IMR-90 (cell line): ENCODE measurements around the gene TMEM204. TPM values are rescaled to one million over a fixed set of nuclear protein-coding genes. Genes with fewer than 3 reads are reported as not detected.

Experiments
- ATAC-seq: fragments of 200-7000 bp; cut with Tn5 transposase; 2 replicates; pipeline ENCODE4 v1.9.1; 2020; ENCODE audit warnings: low read depth, mild to moderate bottlenecking, moderate library complexity
- BruUV-seq: library from RNA; stranded (reverse); fragments of 400-500 nt; replicated peaks from 2 replicates; lab custom pipeline; 2021; lab: Mats Ljungman, UMichigan
- CTCF ChIA-PET: fragments of 300-600 bp; formaldehyde crosslinking; extraction: SDS; loops from one replicate; lab custom pipeline; 2021; ENCODE audit warnings: antibody characterized with exemption; lab: Yijun Ruan, JAX
- POLR2A ChIA-PET: fragments of 300-600 bp; sonication (Branson Sonifier 250); formaldehyde crosslinking; loops from one replicate; lab custom pipeline; 2022; ENCODE audit warnings: antibody characterized with exemption; ENCODE audit not compliant: unreplicated experiment; lab: Charles Lee
- DNase-seq: peaks from one replicate; pipeline ENCODE4 v3.0.0; 2013
- H2AFZ ChIP-seq: replicated peaks from 2 replicates; pipeline ENCODE3; 2013; ENCODE audit warnings: low read length, mild to moderate bottlenecking; ENCODE audit not compliant: poor library complexity
- H2AK5ac ChIP-seq: 2 replicates; pipeline ENCODE4 v1.6.1; 2013; ENCODE audit warnings: low read depth, low read length, inconsistent platforms
- H2AK9ac ChIP-seq: replicated peaks from 2 replicates; pipeline ENCODE3; 2013; ENCODE audit warnings: mild to moderate bottlenecking, low read depth, low read length, moderate library complexity; ENCODE audit not compliant: poor library complexity
- H2BK120ac ChIP-seq: 2 replicates; pipeline ENCODE4 v1.6.1; 2013; ENCODE audit warnings: low read depth, low read length, inconsistent platforms
- H2BK15ac ChIP-seq: 3 replicates; pipeline ENCODE4 v1.6.1; 2013; ENCODE audit warnings: low read depth, low read length, inconsistent platforms
- H2BK20ac ChIP-seq: 2 replicates; pipeline ENCODE4 v1.6.1; 2013; ENCODE audit warnings: low read depth, mild to moderate bottlenecking, inconsistent platforms, low read length, moderate library complexity
- H2BK5ac ChIP-seq: 2 replicates; pipeline ENCODE4 v1.6.1; 2013; ENCODE audit warnings: mild to moderate bottlenecking, low read depth, low read length, inconsistent platforms; ENCODE audit not compliant: poor library complexity, severe bottlenecking
- H3K14ac ChIP-seq: replicated peaks from 2 replicates; pipeline ENCODE4 v1.6.1; 2013; ENCODE audit warnings: low read depth, low read length, inconsistent platforms
- H3K18ac ChIP-seq: 2 replicates; pipeline ENCODE4 v1.6.1; 2013; ENCODE audit warnings: low read depth, low read length, control low read depth
- H3K23ac ChIP-seq: 2 replicates; pipeline ENCODE4 v1.6.1; 2013; ENCODE audit warnings: low read depth, low read length, inconsistent platforms
- H3K27ac ChIP-seq: 2 replicates; pipeline ENCODE4 v1.5.1; 2013; ENCODE audit warnings: mild to moderate bottlenecking, control low read depth, low read length; ENCODE audit not compliant: insufficient read depth
- H3K27me3 ChIP-seq: 2 replicates; pipeline ENCODE4 v1.6.1; 2013; ENCODE audit warnings: low read length; ENCODE audit not compliant: control insufficient read depth, insufficient read depth
- H3K36me3 ChIP-seq: 2 replicates; pipeline ENCODE4 v1.6.1; 2013; ENCODE audit warnings: low read length, mixed read lengths; ENCODE audit not compliant: control insufficient read depth, insufficient read depth
- H3K4ac ChIP-seq: 2 replicates; pipeline ENCODE4 v1.6.1; 2013; ENCODE audit warnings: low read depth, low read length, inconsistent platforms
- H3K4me1 ChIP-seq: 2 replicates; pipeline ENCODE4 v1.6.1; 2013; ENCODE audit warnings: low read length, mixed read lengths; ENCODE audit not compliant: control insufficient read depth, insufficient read depth
- H3K4me2 ChIP-seq: 2 replicates; pipeline ENCODE4 v1.6.1; 2013; ENCODE audit warnings: low read depth, mild to moderate bottlenecking, control low read depth, low read length, moderate library complexity
- H3K4me3 ChIP-seq: 2 replicates; pipeline ENCODE4 v1.5.1; 2013; ENCODE audit warnings: low read depth, mild to moderate bottlenecking, control low read depth, low read length, moderate library complexity; ENCODE audit not compliant: insufficient read depth
- H3K56ac ChIP-seq: 2 replicates; pipeline ENCODE4 v1.6.1; 2013; ENCODE audit warnings: low read length, inconsistent platforms; ENCODE audit not compliant: insufficient read depth; ENCODE audit errors: extremely low read depth
- H3K79me1 ChIP-seq, 2 experiments: 2 replicates each; pipeline ENCODE4 v1.6.1; 2013; ENCODE audit warnings: low read length in 2 of 2, inconsistent platforms in 1 of 2, low read depth in 1 of 2
- H3K9ac ChIP-seq: 2 replicates; pipeline ENCODE4 v1.6.1; 2013; ENCODE audit warnings: low read depth, low read length, control low read depth
- H3K9me1 ChIP-seq: 2 replicates; pipeline ENCODE4 v1.6.1; 2013; ENCODE audit warnings: low read length, inconsistent platforms; ENCODE audit not compliant: insufficient read depth
- H3K9me3 ChIP-seq: 2 replicates; pipeline ENCODE4 v1.6.1; 2013; ENCODE audit warnings: low read length; ENCODE audit not compliant: control insufficient read depth, insufficient read depth
- H4K20me1 ChIP-seq: 2 replicates; pipeline ENCODE4 v1.6.1; 2013; ENCODE audit warnings: low read length, inconsistent platforms; ENCODE audit not compliant: insufficient read depth
- H4K5ac ChIP-seq: 2 replicates; pipeline ENCODE4 v1.6.1; 2013; ENCODE audit warnings: mild to moderate bottlenecking, low read depth, low read length, control low read depth
- H4K8ac ChIP-seq, 2 experiments: 2 replicates each; pipeline ENCODE4 v1.6.1; 2013; ENCODE audit warnings: low read depth in 2 of 2, low read length in 2 of 2, control low read depth in 1 of 2, inconsistent platforms in 1 of 2
- H4K91ac ChIP-seq: 2 replicates; pipeline ENCODE4 v1.6.1; 2013; ENCODE audit warnings: low read depth, low read length, inconsistent platforms; ENCODE audit not compliant: insufficient read depth
- MAZ ChIP-seq: IDR thresholded peaks from 2 replicates; pipeline ENCODE4 v1.6.1; 2012; ENCODE audit warnings: low read depth, mild to moderate bottlenecking, low read length, improper control_type of control experiment, moderate library complexity, borderline replicate concordance
- WGBS, 2 experiments: methylation state at CpG; one replicate each; pipeline versions ENCODE4 v1.1.5 to v1.1.7; 2013; ENCODE audit warnings: missing lambda C conversion rate in 2 of 2; ENCODE audit not compliant: insufficient read length in 1 of 2; ENCODE audit errors: extremely low coverage in 2 of 2; 5-methylcytosine and 5-hydroxymethylcytosine counted together
- dilution Hi-C: fragments of 300-500 bp; cut with HindIII; formaldehyde crosslinking; loops from one replicate; pipeline ENCODE4 v1.14.3; 2018; ENCODE audit warnings: low sequenced_read_pairs; ENCODE audit not compliant: unreplicated experiment
- in situ Hi-C: fragments of 300-500 bp; cut with MboI; formaldehyde crosslinking; loops from 3 replicates; pipeline ENCODE4 v1.14.3; 2019; ENCODE audit warnings: low sequenced_read_pairs, inconsistent platforms, mixed read lengths
- intact Hi-C: fragments of 100-400 bp; cut with micrococcal nuclease; formaldehyde crosslinking; loops from 2 replicates; pipeline ENCODE4 v1.10.0; 2022
- polyA plus RNA-seq, 3 experiments: library from polyadenylated mRNA; depleted of rRNA; stranded (reverse); fragments of >200 nt; gene quantifications; 2 replicates each; pipeline ENCODE4 v1.2.3, GENCODE V29; 2012; ENCODE audit warnings: low replicate concordance in 1 of 3
- total RNA-seq: library from RNA; depleted of rRNA; stranded (reverse); fragments of >200 nt; gene quantifications from 2 replicates; pipeline ENCODE4 v1.2.3, GENCODE V29; 2012

TMEM204 gene
- total and polyA plus RNA-seq, 2 of the 4 experiments (the other 2 are of a cell fraction) = 7.0 to 12.3 TPM

DNA sequence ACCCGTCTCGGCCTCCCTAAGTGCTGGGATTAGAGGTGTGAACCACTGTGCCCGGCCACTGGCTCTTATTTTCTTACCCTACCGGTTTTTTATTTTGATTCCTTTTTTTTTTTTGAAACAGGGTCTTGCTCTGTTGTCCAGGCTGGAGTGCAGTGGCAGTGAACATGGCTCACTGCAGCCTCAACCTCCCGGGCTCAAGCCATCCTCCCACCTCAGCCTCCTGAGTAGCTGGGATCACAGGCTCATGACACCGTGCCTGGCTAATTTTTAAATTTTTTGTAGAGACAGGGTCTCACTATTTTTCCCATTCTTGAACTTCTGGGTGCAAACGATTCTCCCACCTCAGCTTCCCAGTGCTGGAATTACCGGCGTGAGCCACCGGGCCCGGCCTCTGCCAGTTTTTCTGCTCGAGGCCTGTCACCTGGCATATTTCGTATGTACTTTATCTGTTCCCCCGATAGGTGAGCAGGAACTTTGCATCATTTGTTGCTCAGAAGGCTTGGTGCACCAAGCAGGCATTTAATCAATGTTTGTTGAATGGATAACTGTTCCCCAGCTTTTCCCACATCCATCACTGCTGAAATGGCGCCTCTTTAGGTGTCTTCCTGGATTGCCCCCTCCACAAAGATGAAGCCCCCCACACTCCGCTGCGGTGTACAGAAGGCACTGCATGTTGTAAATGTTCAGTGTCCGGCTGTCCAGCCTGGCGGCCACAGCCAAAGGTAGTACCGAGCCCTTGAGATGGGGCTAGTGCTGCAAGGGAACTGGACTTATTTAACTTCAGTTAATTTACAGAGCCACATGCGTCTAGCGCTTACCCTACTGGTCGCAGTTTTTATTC is 41.2 kb upstream of the TMEM204 start:
- no peak overlapping the region for H3K56ac ChIP-seq
- intact Hi-C loops = loop anchor here (5.0 kb wide), 2 partner anchors 120 to 215 kb away; partner anchors contain the start of genes CRAMP1, IFT140 and MAPK8IP3
- ATAC-seq (no peak), DNase-seq (no peak)
- peak overlapping the region; percentile 96 for H4K8ac ChIP-seq
- H3K14ac ChIP-seq = peak overlapping the region; percentile 97
- peak overlapping the region; percentile 80 for H2AK9ac ChIP-seq
- POLR2A ChIA-PET = interaction anchor here (0.6 kb wide), 1 partner anchor 65 kb away, joined by 8 read pairs; no protein-coding TSS in a partner anchor
- peak overlapping the region; percentile 82 for H4K91ac ChIP-seq
- H3K4me1 ChIP-seq = peaks cover 12% of the 10 kb centered on the region
- peak overlapping the region; percentile 80 for H3K23ac ChIP-seq
- peak overlapping the region; percentile 80 for H3K27ac ChIP-seq
- H2AFZ ChIP-seq = peak overlapping the region; percentile 99
- no TSS peak for BruUV-seq
- H3K36me3 ChIP-seq = peaks cover 15% of the 10 kb centered on the region
- 0 out of 2 replicates have a peak overlapping the region, but pooled peaks have one; percentile 27 for H2BK20ac ChIP-seq
- peaks cover 13% of the 10 kb centered on the region; the same call in 1 of the 2 replicates for H4K20me1 ChIP-seq
- H3K4ac ChIP-seq = peak overlapping the region; percentile 89
- H3K79me1 ChIP-seq = peaks cover 6 to 32% of the 10 kb centered on the region in 2 experiments
- in situ Hi-C loops = no loop called here
- H3K9me3 ChIP-seq = no peaks in the 10 kb centered on the region
- peaks cover 7% of the 10 kb centered on the region for H3K9me1 ChIP-seq
- H3K4me3 ChIP-seq = peak overlapping the region; percentile 57; the same call in 1 of the 2 replicates
- dilution Hi-C loops = no loop called here
- H3K9ac ChIP-seq = peak overlapping the region; percentile 76; the same call in 1 of the 2 replicates
- 86% methylated on average over 12 of the region's 23 CpGs; no CpG with 5 or more reads in 1 of the 2 experiments for WGBS, 2 experiments
- peak overlapping the region; percentile 59; the same call in 2 of the 3 replicates for H2BK15ac ChIP-seq
- no peak for TF ChIP-seq MAZ
- H2BK5ac ChIP-seq = peak overlapping the region; percentile 60
- CTCF ChIA-PET = interaction anchor here (0.7 kb wide), 1 partner anchor 65 kb away, joined by 4 read pairs; no protein-coding TSS in a partner anchor
- peak overlapping the region; percentile 76 for H4K5ac ChIP-seq
- peak overlapping the region; percentile 16; the same call in 1 of the 2 replicates for H2BK120ac ChIP-seq
- no peak overlapping the region for H3K18ac ChIP-seq
- peak overlapping the region; percentile 94 for H2AK5ac ChIP-seq
- H3K4me2 ChIP-seq = peak overlapping the region; percentile 98
- H3K27me3 ChIP-seq = no peaks in the 10 kb centered on the region
